ENCODE results near the gene TFF1.
"Not testable (repeated sequence)": the region's sequence is repeated elsewhere in the genome, so short reads cannot be mapped to it uniquely, and the experiment has no call there.

Gene TFF1

DNA sequence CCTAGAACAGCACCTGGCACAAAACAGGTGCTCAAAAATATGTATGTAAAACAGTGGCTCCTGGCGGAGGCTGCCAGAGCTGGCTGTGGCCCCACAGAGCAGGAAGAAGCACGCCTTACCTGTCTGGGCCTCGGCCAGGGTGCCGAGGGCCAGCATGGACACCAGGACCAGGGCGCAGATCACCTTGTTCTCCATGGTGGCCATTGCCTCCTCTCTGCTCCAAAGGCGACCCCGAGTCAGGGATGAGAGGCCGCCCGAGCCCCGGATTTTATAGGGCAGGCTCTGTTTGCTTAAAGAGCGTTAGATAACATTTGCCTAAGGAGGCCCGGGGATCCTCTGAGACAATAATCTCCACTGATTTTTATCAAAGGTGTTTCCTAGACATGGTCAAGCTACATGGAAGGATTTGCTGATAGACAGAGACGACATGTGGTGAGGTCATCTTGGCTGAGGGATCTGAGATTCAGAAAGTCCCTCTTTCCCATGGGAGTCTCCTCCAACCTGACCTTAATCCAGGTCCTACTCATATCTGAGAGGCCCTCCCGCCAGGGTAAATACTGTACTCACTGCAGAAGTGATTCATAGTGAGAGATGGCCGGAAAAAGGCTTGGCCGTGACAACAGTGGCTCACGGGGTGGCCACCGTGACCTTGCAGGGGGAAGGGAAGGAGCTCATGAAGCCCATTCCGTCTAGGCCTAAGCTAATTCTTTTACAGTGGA lies at the start of gene TFF1:
TSS of gene TFF1 (minus strand) at position 244 of the 719 bp plus-strand sequence. CDS start at position 204, 40 bp downstream.
- DNase-seq = no peak

DNA sequence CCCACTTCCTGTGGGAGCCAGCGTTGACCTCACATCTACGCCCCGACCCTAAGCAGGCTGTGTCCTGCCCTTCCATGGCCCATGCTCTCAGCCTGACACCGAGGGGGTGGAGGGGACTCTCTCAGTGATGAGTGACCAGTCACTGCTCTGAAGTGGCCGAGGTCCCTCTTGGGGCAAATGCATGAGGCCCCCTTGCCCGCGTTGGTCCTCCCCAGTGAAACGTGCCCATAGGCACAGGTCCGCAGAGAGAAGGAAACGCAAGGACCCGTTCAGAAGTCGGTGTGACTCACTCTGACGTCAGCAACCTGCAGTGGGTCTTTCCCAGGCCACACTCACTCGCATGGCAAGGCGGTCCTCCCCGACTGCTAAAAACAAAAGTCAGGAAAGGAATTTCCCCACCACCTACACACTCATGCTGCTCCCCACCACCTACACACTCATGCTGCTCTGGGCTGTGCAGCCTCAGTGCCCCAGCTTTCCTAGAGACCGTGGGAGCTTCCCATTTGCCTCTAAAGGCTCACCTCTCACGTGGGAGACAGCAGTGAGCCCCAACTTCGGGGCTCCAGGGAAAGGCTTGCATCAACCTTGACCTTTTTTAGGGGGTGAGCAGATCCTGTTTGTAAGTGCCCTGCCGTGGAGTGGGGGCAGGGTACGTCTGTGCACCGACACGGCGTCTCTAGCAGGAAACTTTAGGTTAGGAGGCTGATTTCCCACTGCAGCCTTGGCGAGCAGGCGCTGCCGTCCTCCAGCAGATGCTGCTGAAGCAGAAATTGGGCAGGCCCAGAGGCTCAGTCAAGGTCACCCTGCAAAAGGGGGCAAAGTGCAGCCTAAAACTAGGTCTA lies 48.8 kb upstream of the TFF1 start:
- DNase-seq = peak; percentile 91

DNA sequence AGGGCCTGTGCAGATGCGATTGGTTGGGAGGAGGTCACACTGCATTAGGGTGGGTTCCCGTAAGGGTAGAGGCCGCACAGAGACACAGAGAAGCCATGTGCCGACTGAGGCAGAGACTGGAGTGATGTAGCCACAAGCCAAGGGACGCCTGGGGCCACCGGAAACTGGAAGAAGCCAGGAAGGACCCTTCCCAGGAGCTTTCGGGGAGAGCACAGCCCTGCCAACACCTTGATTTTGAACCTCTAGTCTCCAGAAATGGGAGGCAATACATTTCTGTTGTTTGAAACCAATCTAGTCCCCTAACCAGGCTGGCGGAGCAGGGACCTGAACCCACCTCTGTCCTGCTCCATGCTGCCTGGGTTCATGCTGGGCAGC lies 48.2 kb upstream of the TFF1 start:
- DNase-seq = no peak

DNA sequence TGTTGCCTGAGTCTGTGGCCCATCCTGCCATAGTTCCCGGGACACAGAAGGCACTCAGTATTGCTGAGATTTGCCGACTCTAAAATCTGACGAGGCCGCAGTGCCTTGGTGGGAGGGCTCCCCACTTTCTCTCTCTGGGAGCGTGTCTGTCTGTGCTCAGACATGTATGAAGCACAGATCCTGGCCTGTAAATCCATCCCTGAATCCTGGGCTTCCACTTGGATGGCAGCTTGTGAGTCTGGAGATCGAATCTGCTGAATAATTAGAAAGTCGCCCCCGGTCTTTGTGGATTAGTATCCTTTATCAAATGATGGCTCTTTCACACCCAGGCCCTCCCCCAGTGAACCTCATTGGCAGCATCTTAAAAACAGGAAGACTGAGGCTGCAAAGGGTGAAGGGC lies 47.7 kb upstream of the TFF1 start:
- DNase-seq = no peak

DNA sequence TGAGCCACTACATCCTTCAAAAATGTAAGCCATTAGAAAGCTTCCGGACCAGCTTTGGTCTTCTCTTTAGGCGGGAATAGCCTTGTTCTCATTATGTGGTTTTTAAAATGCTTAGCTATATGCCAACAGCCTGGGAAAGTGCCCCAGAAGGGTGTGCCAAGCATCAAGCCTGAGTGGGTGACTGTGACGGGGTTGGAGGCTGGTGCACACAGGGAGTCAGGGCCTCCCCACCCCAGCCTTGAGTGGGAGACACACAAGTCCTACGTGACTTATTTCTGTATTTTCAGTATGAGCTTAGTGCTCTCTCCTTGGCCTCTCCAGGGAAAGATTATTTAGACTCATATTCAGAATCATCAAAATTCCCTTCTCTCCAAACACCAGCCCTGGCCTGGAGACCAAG lies 47.2 kb upstream of the TFF1 start:
- no peak for DNase-seq

DNA sequence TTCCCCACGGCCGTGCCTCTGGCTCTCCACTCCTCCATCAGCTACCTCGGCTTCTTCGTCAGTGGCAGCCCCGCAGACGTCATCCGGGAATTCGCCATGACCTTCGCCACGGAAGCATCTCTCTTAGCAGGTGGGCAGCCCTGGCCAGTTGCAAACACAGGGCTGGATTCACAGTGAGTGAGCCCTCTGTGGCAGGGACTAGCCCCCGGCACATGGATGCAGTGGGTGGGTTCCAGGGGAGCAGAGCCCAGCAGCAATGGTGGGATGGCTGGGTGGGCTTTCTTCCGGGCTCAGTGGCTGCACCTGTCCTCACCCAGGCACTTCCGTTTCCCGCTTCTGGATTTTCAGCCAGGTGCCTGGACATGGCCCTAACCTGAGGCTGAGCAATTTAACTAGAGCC lies 46.8 kb upstream of the TFF1 start:
- no peak for DNase-seq

DNA sequence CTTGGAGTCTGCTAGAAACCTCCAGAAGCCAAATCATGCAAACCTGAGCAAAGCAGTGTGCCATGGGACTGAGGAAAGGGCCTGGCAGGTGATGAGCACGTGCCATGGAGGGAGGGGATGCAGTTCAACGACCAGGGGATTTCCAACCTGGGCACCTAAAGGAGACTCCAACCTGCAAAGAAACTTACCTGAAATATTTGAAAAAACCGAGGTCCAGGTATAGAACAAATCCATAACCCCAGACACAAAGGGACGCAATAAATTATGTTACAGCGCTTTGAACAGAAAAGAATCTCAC lies 46.2 kb upstream of the TFF1 start:
- DNase-seq = no peak

DNA sequence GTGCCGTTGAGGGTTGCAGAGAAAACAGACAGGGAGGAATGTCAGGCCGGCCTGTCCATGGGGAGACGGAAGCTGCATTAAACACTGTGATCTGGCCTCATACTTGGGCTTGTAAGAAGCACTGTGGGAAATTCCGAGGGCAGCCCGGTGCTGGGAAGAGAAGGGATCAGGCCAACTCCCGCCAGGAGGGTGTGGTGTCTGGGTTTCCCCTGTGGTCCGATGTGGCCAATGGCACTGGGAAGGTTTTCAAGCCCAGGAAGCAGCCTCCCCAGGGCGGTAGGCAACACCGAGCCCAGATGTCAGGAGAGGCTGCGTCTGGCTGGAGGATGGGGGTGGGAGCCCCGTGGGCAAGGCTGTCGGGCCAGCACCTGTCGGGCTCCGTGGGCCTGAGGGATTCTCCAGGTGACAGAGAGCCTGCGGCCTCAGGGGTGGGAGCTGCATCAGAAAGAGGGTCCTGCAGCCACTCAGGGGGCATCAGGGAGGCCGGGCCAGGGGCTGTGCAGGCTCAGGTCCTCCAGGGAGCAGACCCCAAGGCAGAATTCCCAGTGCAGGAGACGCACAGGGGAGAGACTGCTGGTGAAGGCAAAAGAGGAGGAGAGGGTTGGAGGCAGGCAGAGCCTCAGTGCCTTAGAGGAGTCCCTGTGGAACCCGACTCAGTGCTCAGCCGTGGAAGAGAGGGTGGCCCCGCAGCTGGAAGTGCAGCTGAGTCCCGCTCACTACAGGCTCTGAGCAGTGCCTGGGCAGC lies 45.7 kb upstream of the TFF1 start:
- DNase-seq = no peak

DNA sequence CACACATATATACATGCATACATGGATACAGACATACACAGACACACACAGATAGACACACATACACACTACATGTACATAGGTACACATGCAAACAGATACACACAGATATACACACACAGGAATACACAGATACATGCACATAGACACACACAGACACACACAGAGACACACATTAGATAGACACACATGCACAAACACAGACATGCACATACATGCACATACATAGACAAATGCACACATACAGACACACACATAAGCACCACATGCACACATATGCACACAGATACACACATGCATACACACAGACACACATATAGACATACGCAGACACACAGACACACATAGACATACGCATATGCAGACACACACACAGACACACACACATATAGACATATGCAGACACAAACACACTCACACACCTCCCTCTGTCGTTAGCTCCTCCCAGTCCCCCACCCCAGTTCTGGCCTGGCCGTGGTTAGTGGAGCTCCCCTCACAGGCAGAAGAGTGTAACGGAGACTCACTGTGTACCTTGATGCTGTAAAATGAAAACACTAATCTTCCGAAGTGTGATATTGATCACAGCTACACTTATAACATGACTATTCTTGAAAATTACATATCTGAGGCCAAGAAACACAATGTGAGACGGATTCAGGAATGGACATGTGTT lies 45.0 kb upstream of the TFF1 start:
- DNase-seq = no peak

DNA sequence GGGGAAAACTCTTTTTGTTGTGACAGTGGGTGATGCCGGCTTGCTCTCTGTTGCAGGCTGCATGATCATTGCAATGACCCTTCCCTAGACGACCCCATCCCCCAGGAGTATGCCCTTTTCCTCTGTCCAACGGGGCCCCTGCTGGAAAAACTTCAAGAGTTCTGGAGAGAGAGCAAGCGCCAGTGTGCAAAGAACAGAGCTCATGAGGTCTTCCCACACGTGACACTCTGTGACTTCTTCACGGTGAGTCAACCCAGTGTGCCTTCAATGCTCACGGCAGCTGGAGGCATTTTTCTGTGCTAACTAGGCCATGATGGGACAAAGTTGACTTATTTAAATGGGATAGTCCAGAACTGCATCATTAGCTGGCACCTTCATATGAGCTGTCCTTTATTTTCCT lies 43.0 kb upstream of the TFF1 start:
- DNase-seq = no peak

DNA sequence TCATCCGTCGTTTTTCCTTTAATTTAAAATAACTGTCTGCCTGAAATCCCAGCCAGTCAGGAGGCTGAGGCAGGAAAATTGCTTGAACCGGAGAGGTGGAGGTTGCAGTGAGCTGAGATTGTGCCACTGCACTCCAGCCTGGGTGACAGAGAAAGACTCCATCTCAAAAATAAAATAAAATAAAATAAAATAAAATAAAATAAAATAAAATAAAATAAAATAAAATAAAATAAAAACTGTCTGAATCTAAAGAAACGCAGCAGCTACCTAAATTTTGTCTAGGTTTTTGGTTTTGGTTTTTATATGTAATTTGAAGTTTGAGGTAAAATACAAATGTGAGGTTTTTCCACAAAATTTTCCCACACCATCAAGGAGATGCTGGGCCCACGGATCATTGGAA lies 42.4 kb upstream of the TFF1 start:
- not testable (repeated sequence) for DNase-seq

DNA sequence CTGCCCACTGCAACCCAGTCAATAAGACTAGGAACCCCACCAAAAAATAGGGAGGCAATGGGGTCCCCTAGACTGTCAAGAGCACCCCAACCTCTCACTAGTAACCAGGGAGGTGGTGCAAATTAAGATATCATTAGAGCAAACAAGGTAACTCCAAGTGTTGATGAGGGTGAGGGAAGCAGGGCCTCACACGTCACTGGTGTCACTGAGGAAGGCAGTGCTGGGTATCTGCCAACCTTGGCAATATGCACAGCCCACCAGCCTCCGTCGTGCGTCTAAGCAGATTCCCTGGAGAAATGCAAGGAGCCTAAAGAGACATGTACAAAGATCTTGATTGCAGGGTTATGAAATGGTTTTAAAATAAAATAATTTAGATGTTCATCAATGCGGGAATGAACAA lies 41.1 kb upstream of the TFF1 start:
- DNase-seq = no peak

DNA sequence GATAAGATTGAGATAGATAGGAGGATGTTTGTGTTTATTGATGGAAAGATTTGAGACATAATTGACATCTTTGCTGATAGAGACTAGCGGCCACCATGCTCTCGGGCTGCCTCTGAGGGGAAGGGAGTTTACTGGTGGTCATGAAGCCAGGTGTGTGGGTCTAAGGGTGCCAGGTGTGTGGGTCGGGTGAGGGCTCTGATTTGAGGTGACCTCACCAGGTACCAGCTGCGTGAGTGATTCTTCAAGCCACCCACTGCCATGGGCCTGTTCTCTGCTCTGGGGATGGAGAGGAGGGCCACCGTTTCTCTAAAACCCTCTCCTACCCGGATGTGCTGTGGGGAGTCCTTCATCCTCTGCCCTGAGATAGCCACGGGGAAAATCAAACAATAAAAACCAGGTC lies 40.5 kb upstream of the TFF1 start:
- DNase-seq = no peak

DNA sequence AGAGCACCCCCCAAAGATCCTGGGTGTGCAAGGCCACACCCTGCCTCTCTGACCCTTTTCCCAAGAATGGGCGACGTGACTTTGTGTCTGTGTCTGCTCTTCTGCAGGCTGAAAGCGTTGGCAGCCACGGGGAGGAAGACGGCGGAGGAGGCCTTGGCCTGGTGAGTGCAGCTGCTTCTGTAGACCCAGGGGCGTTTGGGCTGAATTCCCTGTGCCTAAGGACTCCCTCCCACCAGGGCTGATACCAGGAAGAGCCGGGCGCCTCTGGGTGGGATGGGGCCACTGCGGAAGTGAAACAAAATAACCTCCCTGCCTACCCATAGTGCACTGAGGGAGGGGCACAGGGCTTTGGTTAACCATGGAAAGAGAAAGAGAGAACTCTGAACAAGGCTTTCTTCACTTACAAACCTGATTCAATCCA lies 39.9 kb upstream of the TFF1 start:
- DNase-seq = peak; percentile 59

DNA sequence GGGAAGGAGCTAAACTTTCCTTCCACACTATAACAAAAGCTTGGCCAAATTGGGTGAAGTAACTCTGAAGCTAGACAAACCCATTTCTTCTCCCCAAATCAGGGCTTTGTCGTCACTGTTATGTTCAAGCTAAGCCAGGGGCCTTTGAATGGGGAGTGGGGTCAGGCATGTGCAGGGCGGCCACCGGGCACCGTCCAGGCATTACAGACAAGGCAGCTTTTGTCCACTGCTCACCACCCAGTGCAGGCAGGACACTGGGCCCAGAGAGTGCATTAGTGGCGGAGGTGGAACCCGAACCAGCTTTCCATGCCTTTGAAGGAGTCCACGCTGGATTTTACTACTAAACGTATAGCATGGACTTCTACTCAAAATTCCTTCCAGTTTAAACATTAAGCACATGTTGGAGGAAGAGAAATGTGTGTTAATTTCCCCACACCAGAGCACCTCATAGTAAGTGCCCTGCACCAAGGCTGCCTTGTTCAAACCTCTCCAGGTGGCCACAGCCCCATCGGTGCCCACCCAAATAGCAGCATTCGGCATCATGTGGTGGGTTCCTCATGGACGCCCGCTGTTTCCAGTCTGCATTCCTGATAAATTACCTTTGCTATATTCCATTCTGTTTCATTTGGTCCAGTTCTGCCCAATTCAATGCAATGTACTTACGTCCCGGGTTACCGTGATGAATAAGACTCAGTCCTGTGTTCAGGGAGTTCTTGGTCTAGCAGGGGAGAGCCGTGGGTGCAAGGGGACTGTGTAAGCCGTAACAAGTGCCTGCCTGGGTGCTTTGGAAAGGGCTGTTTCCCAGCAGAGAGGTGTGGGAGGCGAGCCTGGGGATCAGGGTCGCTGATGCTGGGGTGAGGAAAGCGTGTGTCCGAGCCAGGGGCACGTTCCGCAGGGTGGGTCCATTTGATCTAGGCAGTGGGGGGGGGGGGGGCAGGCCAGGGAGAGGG lies 39.0 kb upstream of the TFF1 start:
- DNase-seq = no peak

DNA sequence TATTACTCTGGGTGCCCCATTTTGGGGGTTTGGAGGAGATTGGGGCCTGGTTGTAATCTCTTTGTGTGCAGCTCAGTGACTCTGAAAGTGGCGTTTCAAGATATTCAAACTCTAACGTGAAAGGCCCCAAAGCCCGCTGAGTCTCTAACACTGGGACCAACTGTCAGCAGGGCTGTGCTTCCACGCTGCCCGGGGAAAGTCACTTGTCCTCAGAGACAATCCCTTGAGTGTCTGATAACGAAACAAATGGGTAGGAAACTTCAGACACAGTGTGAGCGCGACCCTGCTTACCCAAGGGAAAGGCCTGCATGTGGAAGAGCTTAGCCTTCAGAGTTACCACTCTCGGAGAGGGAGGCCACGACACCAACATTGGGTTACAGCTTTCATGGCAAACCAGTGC lies 38.2 kb upstream of the TFF1 start:
- DNase-seq = no peak

DNA sequence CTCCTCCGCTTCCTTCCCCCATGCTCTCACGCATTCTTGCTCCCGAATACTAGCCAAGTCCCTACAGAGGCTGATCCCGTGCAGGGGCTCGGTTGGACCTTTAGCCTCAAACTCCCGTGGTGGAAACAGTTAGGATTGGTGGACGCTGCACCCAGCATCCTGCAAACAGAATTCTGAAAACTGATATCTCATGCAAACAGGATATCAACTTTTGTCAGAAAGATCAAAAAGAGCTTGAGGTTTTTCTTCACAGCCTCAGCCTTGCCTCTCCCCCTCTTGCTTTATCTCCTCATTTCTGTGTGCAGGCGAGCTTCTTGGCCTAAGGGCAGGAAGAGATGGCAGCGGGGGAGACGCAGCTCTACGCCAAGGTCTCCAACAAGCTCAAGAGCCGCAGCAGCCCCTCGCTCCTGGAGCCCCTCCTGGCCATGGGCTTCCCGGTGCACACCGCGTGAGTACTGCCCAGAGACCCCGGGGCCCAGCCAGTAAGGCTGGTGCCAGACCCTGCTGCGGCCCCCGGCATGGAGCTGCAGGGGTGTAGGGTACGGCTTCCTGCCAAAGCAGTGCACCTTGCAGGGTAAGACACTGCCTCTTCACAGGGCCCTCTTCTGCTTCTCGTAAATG lies 37.4 kb upstream of the TFF1 start, which contains the start of gene UBASH3A:
TSS of gene UBASH3A (plus strand) at position 292 of the 621 bp plus-strand sequence. CDS start at position 336, 44 bp downstream.
- DNase-seq = peak; percentile 64

DNA sequence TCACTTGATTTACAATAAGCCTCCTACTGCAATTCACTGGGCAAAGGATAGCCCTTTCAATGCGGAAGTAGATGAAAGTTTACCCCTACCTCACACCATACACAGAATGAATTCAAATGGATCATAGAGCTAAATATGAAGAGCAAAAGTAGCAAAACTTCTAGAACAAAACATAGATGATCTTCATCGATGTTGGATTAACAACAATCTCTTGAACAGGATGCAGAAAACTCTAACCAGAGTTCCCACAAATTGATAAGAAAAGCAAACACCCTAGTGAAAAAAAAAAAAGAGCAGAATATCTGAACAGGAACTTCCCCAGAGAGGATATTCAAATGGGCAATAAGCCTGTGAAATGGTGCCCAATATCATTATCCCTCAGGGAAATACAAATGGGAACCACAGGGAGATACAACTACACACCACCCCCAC lies 35.5 kb upstream of the TFF1 start:
- no peak for DNase-seq

DNA sequence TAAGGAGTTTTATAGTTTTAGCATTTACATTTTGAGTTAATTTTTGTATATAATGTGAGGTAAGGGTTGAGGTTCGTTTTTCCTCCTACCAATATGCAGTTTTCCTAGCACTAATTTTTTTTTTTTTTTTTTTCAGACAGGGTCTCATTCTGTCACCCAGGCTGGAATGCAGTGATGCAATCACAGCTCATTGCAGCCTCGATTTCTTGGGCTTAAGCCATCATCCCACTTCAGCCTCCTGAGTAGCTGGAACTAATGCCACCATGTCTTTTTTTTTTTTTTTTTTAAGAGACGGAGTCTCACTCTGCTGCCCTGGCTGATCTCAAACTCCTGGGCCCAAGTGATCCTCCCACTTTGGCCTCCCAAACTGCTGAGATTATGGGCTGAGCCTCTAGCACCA lies 34.8 kb upstream of the TFF1 start:
- DNase-seq = no peak

DNA sequence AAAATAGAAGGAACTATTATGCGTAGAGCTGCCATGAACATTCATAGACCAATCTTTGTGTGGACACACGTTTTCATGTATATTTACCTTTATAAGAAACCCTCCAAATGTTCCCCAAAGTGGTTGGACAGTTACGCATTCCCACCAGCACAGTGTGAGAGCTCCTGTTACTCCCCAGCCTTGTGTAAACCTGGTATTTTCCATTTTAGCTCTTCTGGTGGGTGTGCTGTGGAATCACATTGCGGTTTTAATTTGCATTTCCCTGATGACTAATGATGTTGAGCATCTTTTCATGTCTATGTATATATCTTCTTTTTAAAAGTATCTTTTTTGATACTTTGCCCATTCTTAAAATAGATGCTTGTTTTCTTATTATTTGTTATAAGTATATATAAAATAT lies 34.2 kb upstream of the TFF1 start:
- DNase-seq = no peak

DNA sequence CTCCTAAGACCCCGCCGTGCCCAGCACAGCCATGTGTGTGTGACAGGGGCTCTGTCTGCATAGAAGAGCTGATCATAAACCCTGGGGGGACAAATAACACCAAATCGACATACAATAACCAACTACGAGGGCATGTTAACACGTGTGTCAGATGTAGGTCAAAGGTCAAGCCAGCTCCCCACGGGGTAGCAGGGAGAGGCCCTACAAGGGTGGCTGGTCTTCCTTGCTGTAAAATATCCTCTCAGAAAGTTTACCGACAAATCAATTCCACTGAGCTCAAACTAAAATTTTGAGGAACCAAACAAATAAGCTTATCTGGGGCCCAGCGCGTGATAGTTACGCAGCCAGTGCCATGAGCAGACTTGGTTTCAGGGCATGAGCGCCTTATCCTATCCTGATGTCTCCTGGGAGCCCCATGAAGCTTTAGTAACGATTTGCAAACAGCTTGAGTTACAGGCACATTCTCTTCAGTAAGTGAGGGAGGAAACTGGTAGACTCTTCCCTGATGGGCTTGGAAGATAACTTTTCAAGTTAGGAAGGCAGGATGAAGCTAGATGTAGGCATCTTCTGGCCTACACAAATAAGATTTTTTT lies 32.2 kb upstream of the TFF1 start:
- no peak for DNase-seq

Measured in CD4-positive, alpha-beta T cell treated with Interleukin-12 subunit alpha and Interleukin-12 subunit beta, for 1 hour (primary cell).